Nephron (organoid): ENCODE results near the gene SUSD5.
"Not testable (repeated sequence)": the region's sequence is repeated elsewhere in the genome, so short reads cannot be mapped to it uniquely, and the experiment has no call there.

Source experiments
- H3K27ac Mint-ChIP-seq, 3 experiments: 2 replicates each; pipeline ENCODE4 v1.8.0; 2020; ENCODE audit warnings: mixed read lengths in 3 of 3, mild to moderate bottlenecking in 2 of 3, moderate library complexity in 1 of 3
- H3K27me3 Mint-ChIP-seq: 2 replicates; pipeline ENCODE4 v1.8.0; 2021; ENCODE audit warnings: low read depth, mild to moderate bottlenecking, moderate library complexity, mixed read lengths
- H3K36me3 Mint-ChIP-seq: 2 replicates; pipeline ENCODE4 v1.8.0; 2020; ENCODE audit warnings: low read depth, mixed read lengths
- H3K4me1 Mint-ChIP-seq: 2 replicates; pipeline ENCODE4 v1.8.0; 2020; ENCODE audit warnings: mixed read lengths
- H3K4me3 Mint-ChIP-seq, 3 experiments: 2 replicates each; pipeline ENCODE4 v1.8.0; 2020; ENCODE audit warnings: mild to moderate bottlenecking in 3 of 3, mixed read lengths in 3 of 3, moderate library complexity in 2 of 3
- H3K9me3 Mint-ChIP-seq: 2 replicates; pipeline ENCODE4 v1.8.0; 2020; ENCODE audit warnings: mixed read lengths
- CTCF ChIP-seq, 3 experiments: fragments of 200-600 bp; sonication (generic); IDR thresholded peaks; one replicate each; pipeline ENCODE4 v1.5.0; 2021; ENCODE audit warnings: antibody characterized with exemption in 3 of 3; ENCODE audit not compliant: unreplicated experiment in 3 of 3

The SUSD5 gene

GRCh38 chr3:33187368-33187634, 31.3 kb downstream of the SUSD5 start:
- H3K36me3 Mint-ChIP-seq, result no peaks in the 10 kb centered on the region
- peaks cover 11% of the 10 kb centered on the region for H3K4me1 Mint-ChIP-seq
- H3K27me3 Mint-ChIP-seq, result peaks cover 3% of the 10 kb centered on the region
- H3K4me3 Mint-ChIP-seq, result no peak overlapping the region
- no peak overlapping the region for H3K27ac Mint-ChIP-seq
- peaks cover 3% of the 10 kb centered on the region for H3K9me3 Mint-ChIP-seq
- no peak for TF ChIP-seq CTCF (IDR thresholded peaks at IDR 0.05; ENCODE audit: unreplicated experiment in 3 of 3)

DNA sequence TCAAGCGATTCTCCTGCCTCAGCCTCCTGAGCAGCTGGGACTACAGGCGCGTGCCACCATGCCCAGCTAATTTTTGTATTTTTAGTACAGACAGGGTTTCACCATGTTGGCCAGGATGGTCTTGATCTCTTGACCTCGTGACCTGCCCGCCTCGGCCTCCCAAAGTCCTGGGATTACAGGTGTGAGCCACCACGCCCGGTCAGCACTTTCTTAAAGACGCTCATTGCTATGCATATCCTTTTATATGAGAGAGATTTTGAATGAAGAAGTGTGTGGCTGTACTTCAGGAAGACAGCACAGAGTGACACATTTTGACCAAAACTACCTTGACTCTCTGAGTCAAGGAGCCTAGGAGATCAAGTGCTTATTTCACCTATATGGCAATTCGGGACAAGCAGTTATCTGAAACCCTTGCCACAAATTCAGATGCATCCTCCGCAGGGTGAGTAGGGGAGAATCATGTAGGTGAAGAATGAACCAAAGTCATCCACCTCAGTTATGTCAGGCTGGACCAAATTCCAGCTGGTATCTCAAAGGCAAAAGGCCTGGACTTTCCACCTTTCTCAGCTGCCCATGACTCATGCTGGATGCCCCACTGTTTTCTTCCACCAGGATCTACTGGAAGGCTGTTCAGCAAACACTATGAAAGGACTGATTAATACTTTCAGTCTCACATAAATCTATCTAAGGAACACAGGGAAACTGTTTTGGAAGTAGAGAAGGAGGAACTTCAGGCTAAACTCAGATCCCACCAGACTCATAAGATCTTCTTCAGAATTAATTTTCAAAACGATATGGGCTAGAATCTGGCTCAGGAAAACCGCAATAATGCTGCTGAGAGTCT, 31.9 kb downstream of the SUSD5 start:
- no peak for TF ChIP-seq CTCF (IDR thresholded peaks at IDR 0.05; ENCODE audit: unreplicated experiment in 3 of 3)

GRCh38 chr3:33184863-33185262, 33.7 kb downstream of the SUSD5 start:
- peaks cover 11% of the 10 kb centered on the region for H3K4me1 Mint-ChIP-seq
- peaks cover 7% of the 10 kb centered on the region for H3K9me3 Mint-ChIP-seq
- no peak overlapping the region for H3K27ac Mint-ChIP-seq
- H3K4me3 Mint-ChIP-seq, result no peak overlapping the region
- H3K27me3 Mint-ChIP-seq, result peaks cover 3% of the 10 kb centered on the region
- TF ChIP-seq CTCF (IDR thresholded peaks at IDR 0.05; ENCODE audit: unreplicated experiment in 3 of 3), result no peak
- H3K36me3 Mint-ChIP-seq, result no peaks in the 10 kb centered on the region

More for the DNA sequence above, 31.9 kb downstream of the SUSD5 start:
- H3K4me3 Mint-ChIP-seq, result no peak overlapping the region
- peaks cover 3% of the 10 kb centered on the region for H3K27me3 Mint-ChIP-seq
- H3K27ac Mint-ChIP-seq, result no peak overlapping the region
- H3K36me3 Mint-ChIP-seq, result no peaks in the 10 kb centered on the region
- H3K9me3 Mint-ChIP-seq, result peaks cover 7% of the 10 kb centered on the region
- H3K4me1 Mint-ChIP-seq, result peaks cover 11% of the 10 kb centered on the region

DNA sequence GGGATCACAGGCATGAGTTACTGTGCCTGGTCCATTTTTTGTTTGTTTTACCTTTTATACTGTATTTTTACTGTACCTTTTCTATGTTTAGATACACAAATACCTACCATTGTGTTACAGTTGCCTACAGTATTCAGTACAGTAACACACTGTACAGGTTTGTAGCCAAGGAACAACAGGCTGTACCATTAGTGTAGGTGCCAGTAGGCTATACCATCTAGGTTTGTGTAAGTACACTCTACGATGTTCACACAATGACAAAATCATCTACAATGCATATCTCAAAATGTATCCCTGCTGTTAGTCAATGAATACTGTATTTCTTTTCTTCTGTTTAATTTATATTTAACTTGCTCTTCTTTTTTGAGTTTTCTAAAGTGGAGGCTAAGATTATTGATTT, 37.0 kb downstream of the SUSD5 start:
- not testable (repeated sequence) for H3K27ac Mint-ChIP-seq

DNA sequence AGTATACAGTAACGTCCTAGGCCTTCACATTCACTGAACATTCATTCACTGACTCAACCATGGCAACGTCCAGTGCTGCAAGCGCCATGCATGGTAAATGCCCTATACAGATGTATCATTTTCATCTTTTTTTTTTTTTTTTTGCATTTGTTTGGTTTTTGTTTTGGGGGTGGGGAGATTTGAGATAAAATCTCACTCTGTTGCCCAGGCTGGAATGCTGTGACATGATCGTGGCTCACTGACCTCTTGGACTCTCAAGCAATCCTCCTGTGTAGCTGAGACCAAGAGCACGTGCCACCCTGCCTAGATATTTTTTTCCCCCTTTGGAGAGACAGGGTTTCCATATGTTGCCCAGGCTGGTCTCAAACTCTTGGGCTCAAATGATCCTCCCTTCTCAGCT, 37.4 kb downstream of the SUSD5 start:
- Mint-ChIP-seq H3K27me3 (no peaks in the 10 kb centered on the region), H3K27ac (no peak overlapping the region), H3K36me3 (no peaks in the 10 kb centered on the region), H3K4me1 (peaks cover 11% of the 10 kb centered on the region), H3K9me3 (peaks cover 11% of the 10 kb centered on the region), H3K4me3 (no peak overlapping the region)
- no peak for TF ChIP-seq CTCF (IDR thresholded peaks at IDR 0.05; ENCODE audit: unreplicated experiment in 3 of 3)

More for the DNA sequence above, 37.0 kb downstream of the SUSD5 start:
- H3K36me3 Mint-ChIP-seq, H3K27me3 Mint-ChIP-seq, H3K4me3 Mint-ChIP-seq: not testable (repeated sequence)
- H3K9me3 Mint-ChIP-seq, result peaks cover 11% of the 10 kb centered on the region
- peaks cover 11% of the 10 kb centered on the region for H3K4me1 Mint-ChIP-seq

DNA sequence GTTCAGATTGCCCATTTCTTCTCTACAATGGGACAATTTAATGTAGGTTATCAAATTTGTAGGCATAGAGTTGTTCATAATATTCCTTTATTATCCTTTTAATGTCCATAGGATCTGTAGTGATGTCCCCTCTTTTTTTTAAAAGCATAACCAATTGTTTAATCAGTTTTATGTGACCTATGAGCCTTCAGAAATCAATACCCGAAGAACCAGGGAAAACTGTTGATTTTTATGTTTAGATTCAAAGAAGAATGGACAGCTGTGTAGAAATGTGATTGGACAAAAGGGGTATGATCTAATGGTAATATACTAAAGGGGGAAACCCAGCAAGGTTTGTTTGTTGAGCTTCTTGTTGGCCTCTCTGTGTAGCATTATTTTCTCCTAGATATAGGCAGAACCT, 39.5 kb downstream of the SUSD5 start:
- Mint-ChIP-seq H3K36me3 (no peaks in the 10 kb centered on the region), H3K9me3 (peaks cover 11% of the 10 kb centered on the region), H3K27me3 (no peaks in the 10 kb centered on the region), H3K4me3 (no peak overlapping the region), H3K4me1 (no peaks in the 10 kb centered on the region), H3K27ac (no peak overlapping the region)
- no peak for TF ChIP-seq CTCF (IDR thresholded peaks at IDR 0.05; ENCODE audit: unreplicated experiment in 3 of 3)
